Measurements from ENCODE around the gene MDFIC2.

GRCh38 chr3:70176224-70176623, 136.2 kb downstream of the MDFIC2 start:
- TF ChIP-seq CHD4 (IDR thresholded peaks at IDR 0.05; ENCODE audit: borderline replicate concordance) (no peak), CEBPB (IDR thresholded peaks at IDR 0.05) (no peak), BHLHE40 (IDR thresholded peaks at IDR 0.05; ENCODE audit: low read depth, low read length) (no peak), CTCF (IDR thresholded peaks at IDR 0.05) (no peak), JUN (IDR thresholded peaks at IDR 0.05) (no peak), KDM1A (IDR thresholded peaks at IDR 0.05; ENCODE audit: low read depth) (no peak), HOXA7 (CRISPR knock-in tag; IDR thresholded peaks at IDR 0.05) (no peak), CHD2 (IDR thresholded peaks at IDR 0.05; ENCODE audit: low read length, partially characterized antibody) (no peak), POLR2A (IDR thresholded peaks at IDR 0.05; ENCODE audit: low read length) (no peak), REST (IDR thresholded peaks at IDR 0.05) (no peak)
